ENCODE results near the gene PACS2. TPM values are rescaled to one million over a fixed set of nuclear protein-coding genes. Genes with fewer than 3 reads are reported as not detected.
A peak's percentile ranks its signal among the peaks of the same experiment; 100 is the strongest.

PACS2 gene
- total and polyA plus RNA-seq, 2 of the 4 experiments (the other 2 are of a cell fraction), result 15.6 to 32.2 TPM

DNA sequence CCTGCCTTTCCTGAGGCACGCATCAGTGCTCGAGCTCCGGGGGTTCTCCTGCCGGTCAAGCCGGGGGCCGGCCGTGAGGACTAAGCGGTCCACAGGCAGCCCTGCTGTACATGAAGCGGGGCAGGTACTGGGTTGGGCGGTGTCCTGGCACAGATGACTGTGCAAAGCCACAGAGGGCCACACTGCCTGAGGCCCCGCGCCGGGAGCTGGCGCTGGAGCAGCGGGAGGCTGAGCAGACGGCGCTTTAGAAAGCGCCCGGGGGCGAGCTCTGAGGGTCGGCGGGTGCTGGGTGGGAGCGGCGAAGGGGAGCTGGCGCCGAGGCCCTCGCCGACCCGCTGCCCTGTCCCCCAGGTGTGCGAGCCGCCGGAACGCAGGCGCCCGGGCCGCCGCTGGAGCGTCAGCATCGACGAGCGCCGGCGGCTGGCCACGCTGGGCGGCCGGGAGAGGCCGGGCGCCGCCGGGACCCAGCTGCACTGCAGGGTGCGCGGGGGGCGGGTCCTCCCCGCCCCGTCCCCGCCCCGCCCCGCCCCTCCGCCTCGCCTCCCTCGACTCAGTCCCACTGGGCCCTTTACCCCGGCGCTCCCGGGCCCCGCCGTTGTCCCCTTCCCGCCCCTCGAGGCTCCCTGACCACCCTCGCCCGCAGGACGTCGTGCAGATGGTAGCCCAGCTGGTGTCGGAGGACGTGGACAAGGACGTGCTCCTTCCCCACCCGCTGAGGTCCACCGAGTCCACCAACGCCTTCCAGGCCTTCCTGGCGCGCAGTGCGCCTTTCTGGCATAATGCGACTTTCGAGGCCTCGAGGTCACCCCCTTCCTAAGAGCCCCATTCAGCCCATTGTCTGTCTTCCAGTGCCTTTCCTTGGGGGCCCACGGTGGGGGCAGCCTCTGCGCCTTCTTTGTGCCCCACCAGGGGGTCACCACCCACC lies 96.7 kb downstream of the PACS2 start (continued):
- TF ChIP-seq RFX5 (IDR thresholded peaks at IDR 0.05; ENCODE audit: low read depth, low read length) (no peak), CHD1 (IDR thresholded peaks at IDR 0.05; ENCODE audit: low read depth, low read length) (no peak)

DNA sequence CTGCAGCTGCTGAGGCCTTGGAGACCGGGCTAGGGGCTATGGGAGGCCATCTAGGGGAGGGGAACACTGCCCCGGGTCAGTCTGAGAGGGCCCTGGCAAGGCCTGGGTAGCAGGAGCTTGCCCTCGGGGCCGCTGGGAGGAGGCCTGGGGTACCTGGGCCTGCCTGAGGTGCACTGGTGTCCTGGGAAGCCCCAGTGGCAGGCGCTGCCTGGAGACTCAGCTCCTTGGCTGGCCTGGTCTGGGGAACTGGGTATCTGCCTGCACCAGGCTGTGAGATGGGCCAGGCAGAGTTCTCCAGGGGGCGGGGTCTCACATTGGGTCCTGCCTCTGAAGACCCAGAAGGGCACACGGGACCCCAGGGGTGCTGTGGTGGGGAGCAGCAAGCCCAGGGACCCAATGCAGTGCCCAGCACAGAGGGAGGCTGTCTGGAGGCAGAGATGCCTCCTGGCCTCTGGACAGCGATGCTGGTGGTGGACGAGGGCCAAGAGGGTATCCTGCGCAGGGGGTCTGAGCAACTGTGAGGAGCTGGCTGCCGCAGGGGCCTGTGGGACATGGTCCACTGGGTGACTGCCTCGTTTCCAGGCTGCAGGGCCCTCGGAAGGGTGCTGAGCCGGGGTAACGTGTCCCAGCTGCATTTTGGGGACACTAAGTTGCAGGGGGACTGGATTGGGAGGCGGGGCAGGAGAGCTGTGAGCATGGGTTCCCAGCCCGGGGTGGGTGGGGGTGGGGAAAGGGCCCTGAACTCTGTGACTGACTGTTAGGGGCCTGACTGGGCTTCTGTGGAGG lies 97.6 kb downstream of the PACS2 start:
- DNase-seq (no peak), ATAC-seq (ENCODE audit: low read depth) (no peak)
- in situ Hi-C loops (cut with MboI; ENCODE audit: low sequenced_read_pairs), result no loop called here
- no TSS peak for BruUV-seq (replicated peaks)
- Histone ChIP-seq H4K8ac (ENCODE audit: low read depth in 2 of 2, low read length in 2 of 2) (no peak overlapping the region), H3K18ac (ENCODE audit: low read depth, low read length) (no peak overlapping the region), H2AK5ac (ENCODE audit: low read depth, low read length) (no peak overlapping the region; the same call in 1 of the 2 replicates), H3K4me1 (ENCODE audit: control insufficient read depth, insufficient read depth, low read length) (peaks cover 5% of the 10 kb centered on the region), H3K36me3 (ENCODE audit: control insufficient read depth, insufficient read depth, low read length) (no peaks in the 10 kb centered on the region), H3K4me3 (ENCODE audit: insufficient read depth, low read depth, low read length) (no peak overlapping the region), H3K9me1 (ENCODE audit: insufficient read depth, low read length) (no peaks in the 10 kb centered on the region), H3K79me1 (ENCODE audit: low read depth in 1 of 2, low read length in 2 of 2) (no peaks in the 10 kb centered on the region; a peak in 1 of 4 replicates), H2BK120ac (ENCODE audit: low read depth, low read length) (no peak overlapping the region), H3K14ac (replicated peaks; ENCODE audit: low read depth, low read length) (no peak overlapping the region), H3K9me3 (ENCODE audit: control insufficient read depth, insufficient read depth, low read length) (no peaks in the 10 kb centered on the region), H4K91ac (ENCODE audit: insufficient read depth, low read depth, low read length) (no peak overlapping the region), H2BK15ac (ENCODE audit: low read depth, low read length) (no peak overlapping the region), H3K4ac (ENCODE audit: low read depth, low read length) (no peak overlapping the region), H3K9ac (ENCODE audit: low read depth, low read length) (no peak overlapping the region), H4K5ac (ENCODE audit: low read depth, low read length) (no peak overlapping the region), H3K27me3 (ENCODE audit: control insufficient read depth, insufficient read depth, low read length) (no peaks in the 10 kb centered on the region), H2BK20ac (ENCODE audit: low read depth, low read length) (no peak overlapping the region), H4K20me1 (ENCODE audit: insufficient read depth, low read length) (no peaks in the 10 kb centered on the region), H2BK5ac (ENCODE audit: low read depth, low read length, poor library complexity, severe bottlenecking) (no peak overlapping the region), H2AK9ac (replicated peaks; ENCODE audit: low read depth, low read length, poor library complexity) (peak overlapping the region; percentile 81), H3K56ac (ENCODE audit: extremely low read depth, insufficient read depth, low read length) (no peak overlapping the region), H3K4me2 (ENCODE audit: low read depth, low read length) (no peak overlapping the region), H3K23ac (ENCODE audit: low read depth, low read length) (no peak overlapping the region), H3K27ac (ENCODE audit: insufficient read depth, low read length) (no peak overlapping the region), H2AFZ (replicated peaks; ENCODE audit: low read length, poor library complexity) (peak overlapping the region; percentile 21)
- TF ChIP-seq SMC3 (IDR thresholded peaks at IDR 0.05; ENCODE audit: low read depth, low read length), result no peak
- no peak for TF ChIP-seq CHD1 (IDR thresholded peaks at IDR 0.05; ENCODE audit: low read depth, low read length)
- TF ChIP-seq RCOR1 (IDR thresholded peaks at IDR 0.05; ENCODE audit: insufficient replicate concordance, low read length), result no peak
- no peak for TF ChIP-seq CEBPB (IDR thresholded peaks at IDR 0.05; ENCODE audit: low read depth, low read length)
- dilution Hi-C loops (cut with HindIII; ENCODE audit: low sequenced_read_pairs, unreplicated experiment), result no loop called here
- 62% methylated on average over 11 of the region's 17 CpGs; no CpG with 5 or more reads in 1 of the 2 experiments for WGBS, 2 experiments (ENCODE audit: extremely low coverage in 2 of 2, insufficient read length in 1 of 2)
- ChIA-PET CTCF (no interaction called here), POLR2A (ENCODE audit: unreplicated experiment) (interaction anchor here (0.5 kb wide), 1 partner anchor 70 kb away, joined by 4 read pairs; no protein-coding TSS in a partner anchor)
- intact Hi-C loops (cut with micrococcal nuclease), result no loop called here

All from IMR-90 (cell line).